GM19452 (cell line): ENCODE measurements around the gene FHOD1.

Experiments
- ATAC-seq: cut with Tn5 transposase; IDR thresholded peaks from one replicate; pipeline ENCODE4 v1.9.1; 2021; ENCODE audit not compliant: unreplicated experiment

The FHOD1 gene

GRCh38 chr16:67247192-67248072, at the start of gene FHOD1:
Gene FHOD1, minus strand, starts transcription at chr16:67247481. Its CDS starts 71 bp downstream, at chr16:67247410.
- ATAC-seq: peak; percentile 54

- no peak for ATAC-seq
These were observed 49.1 kb upstream of the FHOD1 start for GRCh38 chr16:67296420-67296819.

DNA sequence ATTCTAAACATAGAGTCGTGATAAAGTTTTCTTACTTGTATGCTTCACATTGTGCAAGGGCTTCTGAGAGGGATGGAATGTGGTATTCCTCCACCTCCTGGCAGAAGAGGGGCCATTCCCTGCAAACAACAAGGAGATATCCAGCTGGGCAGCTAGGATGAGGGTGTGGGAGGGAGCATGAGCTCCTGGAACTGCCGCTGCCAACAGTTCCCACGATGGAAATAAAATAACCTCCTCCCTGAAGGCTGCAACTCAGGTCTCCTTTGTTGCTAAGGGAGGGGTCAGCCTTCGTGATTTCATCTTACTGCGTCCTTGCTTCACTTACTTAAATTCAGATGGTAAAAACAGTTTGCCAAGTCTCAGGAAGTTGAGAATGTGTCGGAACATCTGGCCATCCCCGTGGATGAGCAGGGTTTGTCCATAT, 47.7 kb upstream of the FHOD1 start:
- ATAC-seq: no peak

- no peak for ATAC-seq
These were observed 47.0 kb upstream of the FHOD1 start for GRCh38 chr16:67294171-67294757.

DNA sequence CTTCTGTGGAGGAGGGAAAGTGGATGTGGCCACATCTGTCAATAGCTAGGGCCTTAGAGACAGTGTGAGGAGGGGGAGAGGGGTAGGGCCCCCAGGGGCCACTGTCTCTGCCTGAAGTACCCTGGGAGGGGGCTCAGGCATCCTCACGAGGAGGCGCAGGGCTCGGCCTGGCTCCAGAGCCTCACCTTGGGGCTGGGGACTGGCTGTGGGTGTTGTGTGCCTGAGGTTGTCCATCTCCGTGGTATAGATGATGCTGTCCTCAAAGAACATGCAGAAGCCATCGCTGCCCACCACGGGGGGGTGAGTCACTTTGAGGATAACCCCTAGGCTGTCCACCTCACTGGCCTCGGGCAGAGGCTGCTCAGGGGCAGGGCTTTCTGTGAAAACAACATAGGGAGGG, 44.2 kb upstream of the FHOD1 start:
- no peak for ATAC-seq

DNA sequence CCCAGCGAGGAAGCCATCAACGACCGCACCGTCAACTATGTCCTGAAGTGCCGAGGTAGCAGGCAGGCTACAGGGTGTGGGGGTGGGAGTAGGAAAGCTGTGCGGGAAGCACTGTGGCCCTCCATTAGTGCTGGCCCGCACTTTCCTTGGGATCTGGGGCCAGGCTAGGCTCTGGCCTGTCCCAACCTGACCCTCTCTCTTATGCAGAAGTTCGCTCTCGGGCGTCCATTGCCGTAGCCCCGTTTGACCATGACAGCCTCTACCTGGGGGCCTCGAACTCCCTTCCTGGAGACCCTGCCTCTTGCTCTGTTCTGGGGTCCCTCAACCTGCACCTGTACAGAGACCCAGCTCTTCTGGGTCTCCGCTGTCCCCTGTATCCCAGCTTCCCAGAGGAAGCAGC, 40.7 kb upstream of the FHOD1 start:
- no peak for ATAC-seq

- no peak for ATAC-seq
These were observed 39.4 kb upstream of the FHOD1 start for GRCh38 chr16:67286441-67287235.

DNA sequence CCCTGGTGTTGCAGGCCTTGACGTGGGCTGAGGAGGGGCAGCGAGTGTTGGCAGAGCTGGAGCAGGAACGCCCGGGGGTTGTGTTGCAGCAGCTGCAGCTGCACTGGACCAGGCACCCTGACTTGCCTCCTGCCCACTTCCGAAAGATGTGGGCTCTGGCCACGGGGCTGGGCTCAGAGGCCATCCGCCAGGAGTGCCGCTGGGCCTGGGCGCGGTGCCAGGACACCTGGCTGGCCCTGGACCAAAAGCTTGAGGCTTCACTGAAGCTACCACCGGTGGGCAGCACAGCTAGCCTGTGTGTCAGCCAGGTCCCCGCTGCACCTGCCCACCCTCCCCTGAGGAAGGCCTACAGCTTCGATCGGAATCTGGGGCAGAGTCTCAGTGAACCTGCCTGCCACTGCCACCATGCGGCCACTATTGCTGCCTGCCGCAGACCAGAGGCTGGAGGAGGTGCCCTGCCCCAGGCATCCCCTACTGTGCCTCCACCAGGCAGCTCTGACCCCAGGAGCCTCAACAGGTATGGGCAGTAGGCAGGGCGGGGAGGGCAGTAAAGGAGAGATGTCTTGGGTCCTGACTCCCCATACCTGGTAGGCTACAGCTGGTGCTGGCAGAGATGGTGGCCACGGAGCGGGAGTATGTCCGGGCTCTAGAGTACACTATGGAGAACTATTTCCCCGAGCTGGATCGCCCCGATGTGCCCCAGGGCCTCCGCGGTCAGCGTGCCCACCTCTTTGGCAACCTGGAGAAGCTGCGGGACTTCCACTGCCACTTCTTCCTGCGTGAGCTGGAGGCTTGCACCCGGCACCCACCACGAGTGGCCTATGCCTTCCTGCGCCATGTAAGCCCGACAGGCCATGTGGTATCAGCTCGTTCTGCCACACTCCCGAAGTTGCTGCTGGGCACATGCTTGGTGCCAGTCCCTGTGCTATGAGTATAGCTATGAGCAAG, 37.7 kb upstream of the FHOD1 start:
- no peak for ATAC-seq

DNA sequence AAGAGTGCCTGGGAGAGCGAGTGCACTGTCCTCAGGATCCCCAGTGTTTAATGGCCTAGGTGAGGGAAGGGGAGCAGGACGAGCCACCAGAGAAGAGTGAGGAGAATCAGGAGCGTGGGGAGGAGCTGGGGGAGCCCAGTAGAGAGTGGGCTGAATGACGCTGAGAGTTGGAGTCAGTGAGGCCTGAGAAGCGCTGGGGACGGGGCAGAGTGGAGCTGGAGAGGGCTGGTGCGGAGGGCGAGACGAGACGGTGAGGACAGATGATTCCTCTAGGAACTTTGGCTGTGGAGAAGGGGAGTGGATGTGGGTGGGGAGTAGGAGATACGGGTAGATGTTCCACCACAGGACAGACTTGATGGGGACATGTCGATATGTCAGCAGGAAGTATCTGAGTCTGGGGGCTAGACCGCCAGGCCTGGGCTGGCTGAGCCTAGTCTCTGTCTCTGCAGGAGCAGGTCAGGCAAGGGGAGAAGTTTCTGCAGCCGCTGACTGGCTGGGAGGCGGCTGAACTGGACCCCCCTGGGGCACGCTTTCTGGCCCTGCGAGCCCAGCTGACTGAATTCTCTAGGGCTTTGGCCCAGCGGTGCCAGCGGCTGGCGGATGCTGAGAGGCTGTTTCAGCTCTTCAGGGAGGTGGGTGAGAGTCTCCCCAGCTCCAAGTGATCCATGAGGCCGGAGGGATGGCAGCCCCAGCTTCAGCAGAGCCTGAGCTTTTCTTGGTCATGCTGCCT, 36.7 kb upstream of the FHOD1 start:
- ATAC-seq: no peak

DNA sequence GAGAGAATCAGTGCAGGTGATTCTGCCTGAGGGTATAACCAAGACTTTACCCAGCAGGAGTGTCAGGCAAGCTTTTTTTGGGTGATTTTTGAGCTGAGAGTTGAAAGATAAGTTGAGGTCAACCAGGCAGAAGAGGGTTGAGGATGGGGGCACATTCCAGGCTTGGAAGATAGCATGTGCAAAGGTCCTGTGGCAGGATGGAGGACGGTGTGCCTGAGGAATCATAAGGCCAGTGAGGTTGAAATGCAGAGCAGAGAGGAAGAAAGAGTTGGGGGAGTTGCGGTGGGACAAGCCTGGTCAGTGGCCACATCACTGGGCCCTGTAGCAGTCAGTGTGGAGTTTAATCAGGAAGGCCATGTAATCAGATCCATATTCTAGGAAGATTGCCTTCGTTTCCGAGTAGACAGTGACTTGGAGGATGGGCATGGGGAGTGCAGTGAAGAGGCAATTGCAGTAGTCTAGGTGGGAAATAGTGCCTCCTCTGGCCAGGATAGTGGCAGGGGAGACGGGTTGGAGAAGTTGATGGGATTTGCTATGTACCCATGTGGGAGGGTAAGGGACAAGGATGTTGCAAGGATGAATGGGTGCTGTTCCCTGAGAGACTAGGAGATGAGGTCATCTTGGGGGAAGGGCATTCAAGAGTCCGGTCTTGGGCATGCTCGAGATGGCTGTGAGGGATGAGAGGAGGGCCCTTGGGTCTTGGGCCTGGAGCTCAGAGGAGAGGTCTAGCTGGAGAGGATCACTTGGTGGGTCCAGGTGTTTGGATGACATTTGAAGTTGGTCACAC, 36.0 kb upstream of the FHOD1 start:
- no peak for ATAC-seq

GRCh38 chr16:67282447-67282805, 35.1 kb upstream of the FHOD1 start:
- ATAC-seq: no peak

DNA sequence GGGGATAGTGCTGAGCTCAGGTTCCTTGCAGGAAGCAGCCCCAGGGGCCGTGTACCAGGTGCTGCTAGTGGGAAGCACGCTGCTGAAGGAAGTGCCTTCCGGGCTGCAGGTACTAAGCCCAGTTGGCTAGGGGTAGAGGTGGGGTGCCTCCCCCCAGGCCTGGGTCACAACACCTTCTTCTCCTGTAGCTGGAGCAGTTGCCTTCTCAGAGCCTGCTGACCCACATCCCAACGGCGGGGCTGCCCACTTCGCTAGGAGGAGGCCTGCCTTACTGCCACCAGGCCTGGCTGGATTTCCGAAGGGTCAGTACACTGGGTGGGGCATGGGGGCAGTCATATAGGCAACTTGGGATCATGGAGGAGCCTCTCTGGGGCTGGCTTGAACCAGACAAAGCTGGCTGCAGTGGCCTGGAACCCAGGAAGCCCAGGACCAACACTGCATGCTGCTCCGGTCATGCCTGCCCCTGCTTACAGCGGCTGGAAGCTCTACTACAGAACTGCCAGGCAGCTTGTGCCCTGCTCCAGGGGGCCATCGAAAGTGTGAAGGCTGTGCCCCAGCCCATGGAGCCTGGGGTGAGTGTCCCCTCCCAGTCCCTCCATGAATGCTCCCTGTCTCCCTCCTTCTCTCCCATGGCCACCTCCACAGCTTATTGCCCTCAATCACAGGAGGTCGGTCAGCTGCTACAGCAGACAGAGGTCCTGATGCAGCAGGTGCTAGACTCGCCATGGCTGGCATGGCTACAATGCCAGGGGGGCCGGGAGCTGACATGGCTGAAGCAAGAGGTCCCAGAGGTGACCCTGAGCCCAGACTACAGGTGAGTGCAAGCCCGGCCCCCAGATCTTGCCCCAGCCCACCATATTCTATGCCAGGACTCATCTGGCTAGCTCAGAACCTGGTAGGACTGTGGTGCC, 34.5 kb upstream of the FHOD1 start:
- no peak for ATAC-seq

- ATAC-seq: no peak
These were observed 33.1 kb upstream of the FHOD1 start for GRCh38 chr16:67280090-67281015.

DNA sequence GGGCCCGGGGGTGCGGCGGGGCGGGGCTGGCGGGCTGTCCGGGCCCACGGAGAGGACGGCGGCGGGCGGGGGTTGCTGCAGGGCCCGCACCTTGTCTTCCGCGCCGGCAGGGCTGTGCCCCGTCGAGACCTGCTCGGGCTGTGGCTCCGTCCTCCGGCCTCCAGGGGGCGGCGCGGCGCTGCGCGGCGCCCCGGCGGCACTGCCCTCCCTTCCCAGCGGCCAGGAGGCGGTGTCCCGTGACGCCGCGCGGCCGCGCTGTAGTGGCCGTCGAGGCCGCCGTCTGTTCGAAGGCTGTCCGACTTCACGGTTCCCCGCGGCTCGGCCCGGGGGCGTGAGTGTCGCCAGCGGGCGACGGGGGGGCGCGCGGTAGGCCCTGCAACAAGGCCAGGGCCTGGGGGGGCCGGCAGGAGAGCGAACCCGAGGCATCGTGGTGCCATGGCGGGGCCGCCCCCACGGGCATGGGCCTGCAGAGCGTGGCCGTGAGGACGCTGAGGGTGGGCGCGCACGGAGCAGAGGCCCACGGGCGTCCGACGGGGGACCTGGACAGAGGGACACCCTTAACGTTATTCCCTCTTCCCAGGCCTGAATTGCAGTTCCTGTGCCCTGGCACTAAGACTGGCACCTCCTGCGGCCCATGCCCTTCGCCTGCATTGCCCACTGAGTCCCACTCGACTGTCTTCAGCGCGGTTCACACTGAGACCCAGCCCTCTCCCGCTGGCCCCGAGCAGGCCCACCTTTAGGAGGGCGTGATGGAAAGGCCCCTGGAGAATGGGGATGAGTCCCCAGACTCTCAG, 32.2 kb upstream of the FHOD1 start, which contains the start of gene PLEKHG4:
Gene PLEKHG4, plus strand, starts transcription at position 237 of the 794 bp plus-strand sequence. Its CDS starts 513 bp downstream, at position 750.
- peak; percentile 81 for ATAC-seq

DNA sequence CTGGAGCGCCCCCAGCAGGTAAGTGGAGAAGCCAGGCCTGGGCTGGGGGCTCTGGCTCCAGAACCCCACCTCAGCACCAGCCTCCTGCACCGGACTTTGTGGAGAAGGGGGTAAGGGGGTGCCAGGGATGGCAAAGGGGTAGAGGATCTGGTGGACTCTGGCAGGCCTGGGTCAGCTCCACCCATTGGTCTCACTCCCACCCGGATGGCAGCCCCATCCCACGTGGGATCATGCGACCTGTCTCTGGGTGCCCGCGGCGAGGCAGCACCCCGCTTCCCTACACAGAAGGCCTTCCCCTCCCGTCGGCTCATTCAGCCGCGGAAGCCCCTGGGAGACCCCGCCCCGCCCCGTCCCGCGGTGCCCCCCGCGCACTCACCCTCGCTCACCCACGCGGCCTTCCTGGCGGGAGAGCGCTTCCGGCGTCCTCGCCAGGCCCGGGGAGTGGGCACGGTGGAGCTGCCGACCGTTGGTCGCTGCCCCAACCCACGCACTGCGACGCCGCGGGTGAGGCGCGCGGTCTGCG, 31.6 kb upstream of the FHOD1 start:
- ATAC-seq: peak; percentile 39
